HG03558 (cell line): ENCODE data around the gene SLC25A15.
"Not testable (repeated sequence)": the region's sequence is repeated elsewhere in the genome, so short reads cannot be mapped to it uniquely, and the experiment has no call there.

ENCODE experiments used
- ATAC-seq: cut with Tn5 transposase; IDR thresholded peaks from one replicate; pipeline ENCODE4 v1.9.1; 2021; ENCODE audit warnings: moderate number of reproducible peaks; ENCODE audit not compliant: unreplicated experiment; ENCODE audit errors: extremely low read depth

The SLC25A15 gene

GRCh38 chr13:40812102-40812501 is 22.7 kb downstream of the SLC25A15 start:
- no peak for ATAC-seq

- no peak for ATAC-seq
These were observed 23.5 kb downstream of the SLC25A15 start for GRCh38 chr13:40812724-40813445.

GRCh38 chr13:40813667-40814454 is 24.4 kb downstream of the SLC25A15 start:
- ATAC-seq: no peak

DNA sequence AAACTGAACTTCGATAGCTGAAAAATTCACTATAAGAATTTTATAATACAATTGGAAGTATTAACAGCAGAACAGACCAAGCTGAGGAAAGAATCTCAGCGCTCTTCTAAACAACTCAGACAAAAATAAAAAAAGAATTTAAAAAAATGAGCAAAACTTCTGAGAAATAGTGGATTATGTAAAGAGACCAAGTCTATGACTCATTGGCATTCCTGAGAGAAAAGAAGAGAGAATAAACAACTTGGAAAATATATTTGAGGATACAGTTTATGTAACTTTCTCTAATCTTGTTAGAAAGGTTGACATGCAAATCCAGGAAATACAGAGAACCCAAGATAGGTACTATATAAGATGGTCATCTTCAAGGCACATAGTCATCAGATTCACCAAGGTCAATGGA is 25.4 kb downstream of the SLC25A15 start:
- ATAC-seq: no peak

DNA sequence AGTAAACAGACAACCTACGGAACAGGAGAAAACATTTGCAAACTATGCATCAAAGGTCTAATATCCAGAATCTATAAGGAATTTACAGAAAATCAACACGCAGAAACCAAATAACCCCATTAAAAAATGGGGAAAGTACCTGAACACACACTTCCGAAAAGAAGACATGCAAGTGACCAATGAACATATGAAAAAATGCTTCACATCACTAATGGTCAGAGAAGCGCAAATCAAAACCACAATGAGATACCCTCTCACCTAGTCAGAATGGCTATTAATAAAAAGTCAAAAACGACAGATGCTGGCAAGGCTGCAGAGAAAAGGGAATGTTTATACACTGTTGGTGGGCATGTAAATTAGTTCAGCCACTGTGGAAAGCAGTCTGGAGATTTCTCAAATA is 29.5 kb downstream of the SLC25A15 start:
- ATAC-seq: no peak

DNA sequence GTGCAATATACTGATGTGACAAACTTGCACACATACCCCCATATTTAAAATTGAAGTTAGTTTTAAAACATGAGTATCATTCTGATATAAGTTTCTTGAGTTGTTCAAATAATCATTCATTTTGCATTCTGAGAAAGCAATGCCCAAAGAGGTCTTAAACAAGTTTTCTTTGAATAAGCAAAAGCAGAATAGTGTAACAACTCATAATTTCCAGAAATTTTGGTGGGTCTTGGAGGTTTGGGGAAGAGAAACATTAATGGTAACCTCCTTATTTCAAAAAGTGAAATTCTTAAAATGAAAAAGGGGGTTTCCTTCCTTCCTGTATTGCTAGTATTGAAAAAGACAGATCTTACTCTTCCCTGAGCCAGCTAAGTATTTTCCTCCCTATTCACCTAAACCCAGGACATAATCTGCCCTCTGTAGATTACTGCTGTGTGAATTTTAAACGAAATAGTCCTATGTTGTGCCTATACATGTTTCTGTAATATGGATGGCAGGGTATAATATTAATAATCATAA is 30.4 kb downstream of the SLC25A15 start:
- no peak for ATAC-seq

- ATAC-seq: not testable (repeated sequence)
These were observed 50.3 kb downstream of the SLC25A15 start for GRCh38 chr13:40839725-40840124.

DNA sequence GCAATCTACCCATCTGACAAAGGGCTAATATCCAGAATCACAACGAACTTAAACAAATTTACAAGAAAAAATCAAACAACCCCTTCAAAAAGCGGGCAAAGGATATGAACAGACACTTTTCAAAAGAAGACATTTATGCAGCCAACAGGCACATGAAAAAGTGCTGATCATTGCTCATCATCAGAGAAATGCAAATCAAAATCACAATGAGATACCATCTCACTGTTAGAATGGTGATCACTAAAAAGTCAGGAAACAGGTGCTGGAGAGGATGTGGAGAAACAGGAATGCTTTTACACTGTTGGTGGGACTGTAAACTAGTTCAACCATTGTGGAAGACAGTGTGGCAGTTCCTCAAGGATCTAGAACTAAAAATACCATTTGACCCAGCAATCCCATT is 51.5 kb downstream of the SLC25A15 start:
- not testable (repeated sequence) for ATAC-seq
